IPS-NIHi7 (cell line): Measurements from ENCODE around the gene ALS2CL.

Source experiments
- DNase-seq: peaks from one replicate; pipeline ENCODE4 v3.0.0; 2012; ENCODE audit warnings: mixed read lengths; ENCODE audit errors: extremely low spot score

Gene ALS2CL

GRCh38 chr3:46703013-46703520, 9.6 kb upstream of the ALS2CL start:
- DNase-seq = no peak

- no peak for DNase-seq
Measured at GRCh38 chr3:46702246-46703012, 8.9 kb upstream of the ALS2CL start.

GRCh38 chr3:46701181-46701939, 7.9 kb upstream of the ALS2CL start, which contains the start of gene TMIE:
TSS of gene TMIE (plus strand) at chr3:46701392. CDS start at chr3:46701488, 96 bp downstream.
- peak; percentile 41 for DNase-seq

- DNase-seq = no peak
Measured at GRCh38 chr3:46700772-46701171, 7.3 kb upstream of the ALS2CL start.

GRCh38 chr3:46699676-46700523, 6.4 kb upstream of the ALS2CL start:
- no peak for DNase-seq

- no peak for DNase-seq
Measured at GRCh38 chr3:46695962-46696894, 2.7 kb upstream of the ALS2CL start.

GRCh38 chr3:46695177-46695961, 1.9 kb upstream of the ALS2CL start:
- DNase-seq = peak; percentile 77

GRCh38 chr3:46694520-46694919, 1.0 kb upstream of the ALS2CL start:
- DNase-seq = no peak

- no peak for DNase-seq
Measured at GRCh38 chr3:46693892-46694226, 380 bp upstream of the ALS2CL start.

GRCh38 chr3:46692566-46692990, 901 bp downstream of the ALS2CL start:
- peak; percentile 47 for DNase-seq

- DNase-seq = no peak
Measured at GRCh38 chr3:46690798-46691197, 2.7 kb downstream of the ALS2CL start.

GRCh38 chr3:46685446-46685845, 8.0 kb downstream of the ALS2CL start:
- no peak for DNase-seq

- no peak for DNase-seq
Measured at GRCh38 chr3:46684891-46685290, 8.6 kb downstream of the ALS2CL start.

- no peak for DNase-seq
Measured at GRCh38 chr3:46682974-46683373, 10.5 kb downstream of the ALS2CL start.

GRCh38 chr3:46681856-46682540, 11.5 kb downstream of the ALS2CL start:
- DNase-seq = no peak

- DNase-seq = no peak
Measured at GRCh38 chr3:46681387-46681786, 12.1 kb downstream of the ALS2CL start.

GRCh38 chr3:46680298-46680826, 13.1 kb downstream of the ALS2CL start:
- DNase-seq = no peak

- DNase-seq = no peak
Measured at GRCh38 chr3:46679681-46680080, 13.8 kb downstream of the ALS2CL start.

GRCh38 chr3:46678280-46678679, 15.2 kb downstream of the ALS2CL start:
- no peak for DNase-seq
